Thyroid gland (tissue), 4 donors: ENCODE results near the gene CCDC61. TPM values are rescaled to one million over a fixed set of nuclear protein-coding genes. Genes with fewer than 3 reads are reported as not detected.

ENCODE experiments used
- DNase-seq, 2 donors: peaks; one replicate each; pipeline ENCODE4 v3.0.0-alpha.2; 2019
- H3K27ac ChIP-seq, 3 donors: fragments of 200-600 bp; sonication (generic); 1 replicate in 2 of 3; 2 replicates in 1 of 3; pipeline ENCODE4 v1.5.1; 2016 to 2019; ENCODE audit warnings: mild to moderate bottlenecking in 1 of 3, moderate library complexity in 1 of 3
- H3K27me3 ChIP-seq: fragments of 200-600 bp; sonication (generic); one replicate; pipeline ENCODE4 v1.5.1; 2019
- H3K36me3 ChIP-seq, 2 donors: fragments of 200-600 bp; sonication (generic); one replicate each; pipeline ENCODE4 v1.5.1; 2016 to 2019
- H3K4me1 ChIP-seq, 2 donors: fragments of 200-600 bp; sonication (generic); one replicate each; pipeline ENCODE4 v1.5.1; 2017 to 2019
- H3K4me3 ChIP-seq, 3 donors: fragments of 200-600 bp; sonication (generic); replicated peaks in 1 of 3; 1 replicate in 2 of 3; 2 replicates in 1 of 3; pipeline ENCODE4 v1.5.1; 2016; ENCODE audit warnings: mild to moderate bottlenecking in 1 of 3
- H3K9me3 ChIP-seq: fragments of 200-600 bp; sonication (generic); one replicate; pipeline ENCODE4 v1.5.1; 2017
- CTCF ChIP-seq, 6 experiments: fragments of 200-600 bp in 3 of 6; fragments of 450-650 bp in 3 of 6; sonication (generic) in 3 of 6; IDR thresholded peaks; one replicate each; pipeline ENCODE4 v1.5.1; 2016 to 2019; ENCODE audit warnings: antibody characterized with exemption in 6 of 6, mild to moderate bottlenecking in 2 of 6, inconsistent platforms in 1 of 6, moderate library complexity in 1 of 6
- POLR2A ChIP-seq, 2 donors: fragments of 450-650 bp; IDR thresholded peaks; one replicate each; pipeline ENCODE4 v1.6.1; 2017; ENCODE audit warnings: antibody characterized with exemption in 2 of 2, mild to moderate bottlenecking in 2 of 2, moderate library complexity in 1 of 2
- WGBS, 2 donors: methylation state at CpG; one replicate each; pipeline ENCODE4 v1.1.5; 2017; 5-methylcytosine and 5-hydroxymethylcytosine counted together
- intact Hi-C: fragments of 100-400 bp; cut with DNase I; formaldehyde crosslinking; loops from one replicate; pipeline ENCODE4 v1.15.1; 2023
- total RNA-seq, 4 donors: library from RNA; depleted of rRNA; stranded (reverse); fragments of >200 nt; gene quantifications; one replicate each; pipeline ENCODE4 v1.2.3, GENCODE V29; 2016

Gene CCDC61
- total RNA-seq, 4 donors from 2014 or later = 8.5 to 12.4 (median 9.8) TPM

DNA sequence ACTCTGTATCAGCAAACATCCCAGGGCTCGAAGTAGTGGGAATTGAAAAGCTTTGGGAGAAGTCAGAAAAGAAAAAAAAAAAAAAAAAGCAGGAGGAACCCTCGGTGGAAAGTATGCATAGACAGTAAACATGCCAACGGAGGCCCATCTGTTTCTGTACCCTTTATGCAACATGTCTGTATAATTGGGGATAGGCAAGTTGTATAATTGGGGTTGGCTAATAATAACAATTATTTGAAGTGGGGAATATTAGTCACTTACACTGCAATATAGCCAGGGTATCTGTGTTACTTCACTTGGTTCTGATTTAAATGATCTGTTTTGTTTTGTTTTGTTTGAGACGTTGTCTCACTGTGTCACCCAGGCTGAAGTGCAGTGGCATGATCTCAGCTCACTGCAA is 57.6 kb downstream of the CCDC61 start:
- no peaks in the 10 kb centered on the region for H3K9me3 ChIP-seq
- no peaks in the 10 kb centered on the region for H3K27me3 ChIP-seq
- no peak for DNase-seq
- H3K4me1 ChIP-seq = no peaks in the 10 kb centered on the region
- H3K4me3 ChIP-seq = no peak overlapping the region
- TF ChIP-seq CTCF (IDR thresholded peaks at IDR 0.05) (no peak), POLR2A (IDR thresholded peaks at IDR 0.05) (no peak)
- 57 to 64% methylated on average over 4 of the region's 4 CpGs for WGBS, 2 donors
- intact Hi-C loops = no loop called here
- no peak overlapping the region for H3K27ac ChIP-seq
- no peaks in the 10 kb centered on the region for H3K36me3 ChIP-seq

- 44 to 63% methylated on average over 4 of the region's 4 CpGs for WGBS, 2 donors
- no peak for TF ChIP-seq POLR2A (IDR thresholded peaks at IDR 0.05)
- no peak for TF ChIP-seq CTCF (IDR thresholded peaks at IDR 0.05)
- H3K27me3 ChIP-seq = no peaks in the 10 kb centered on the region
These were observed 61.3 kb downstream of the CCDC61 start for GRCh38 chr19:46056536-46056935.

DNA sequence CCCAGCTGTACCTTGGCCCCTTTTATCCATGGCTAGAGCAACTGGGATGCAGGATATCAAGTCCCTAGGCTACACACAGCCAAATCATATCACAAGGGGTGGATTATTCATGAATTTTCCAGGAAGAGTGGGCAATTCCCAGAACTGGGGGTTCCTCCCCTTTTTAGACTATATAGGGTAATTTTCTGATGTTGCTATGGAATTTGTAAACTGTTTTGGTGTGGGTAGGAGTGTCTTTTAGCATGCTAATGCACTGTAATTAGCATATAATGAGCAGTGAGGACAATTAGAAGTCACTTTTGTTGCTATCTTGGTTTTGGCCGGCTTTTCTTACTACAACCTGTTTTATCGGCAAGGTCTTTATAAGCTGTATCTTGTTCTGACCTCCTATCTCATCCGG is 63.5 kb downstream of the CCDC61 start:
- no peaks in the 10 kb centered on the region for H3K36me3 ChIP-seq
- no peak overlapping the region for H3K27ac ChIP-seq
- H3K4me3 ChIP-seq = no peak overlapping the region
- no peak for DNase-seq
- H3K27me3 ChIP-seq = no peaks in the 10 kb centered on the region
- H3K4me1 ChIP-seq = no peaks in the 10 kb centered on the region
- TF ChIP-seq CTCF (IDR thresholded peaks at IDR 0.05) (no peak), POLR2A (IDR thresholded peaks at IDR 0.05) (no peak)
- intact Hi-C loops = no loop called here
- H3K9me3 ChIP-seq = no peaks in the 10 kb centered on the region
- 93 to 99% methylated on average over 3 of the region's 3 CpGs for WGBS, 2 donors

More at GRCh38 chr19:46056536-46056935, 61.3 kb downstream of the CCDC61 start:
- Histone ChIP-seq H3K4me1 (no peaks in the 10 kb centered on the region), H3K27ac (no peak overlapping the region), H3K9me3 (no peaks in the 10 kb centered on the region), H3K4me3 (no peak overlapping the region), H3K36me3 (no peaks in the 10 kb centered on the region)
- intact Hi-C loops = no loop called here
- no peak for DNase-seq

GRCh38 chr19:46060012-46060411 is 64.7 kb downstream of the CCDC61 start:
- H3K4me1 ChIP-seq = no peaks in the 10 kb centered on the region
- TF ChIP-seq CTCF (IDR thresholded peaks at IDR 0.05) (no peak), POLR2A (IDR thresholded peaks at IDR 0.05) (no peak)
- H3K27ac ChIP-seq = no peak overlapping the region
- H3K4me3 ChIP-seq = no peak overlapping the region
- intact Hi-C loops = no loop called here
- DNase-seq = no peak
- no peaks in the 10 kb centered on the region for H3K36me3 ChIP-seq
- no peaks in the 10 kb centered on the region for H3K27me3 ChIP-seq
- no peaks in the 10 kb centered on the region for H3K9me3 ChIP-seq
- 86 to 92% methylated on average over 2 of the region's 2 CpGs for whole genome bisulfite sequencing, 2 donors

GRCh38 chr19:46063201-46063600 is 67.9 kb downstream of the CCDC61 start:
- Histone ChIP-seq H3K27ac (no peak overlapping the region), H3K9me3 (no peaks in the 10 kb centered on the region), H3K4me3 (no peak overlapping the region), H3K27me3 (no peaks in the 10 kb centered on the region), H3K4me1 (no peaks in the 10 kb centered on the region), H3K36me3 (no peaks in the 10 kb centered on the region)
- no peak for TF ChIP-seq CTCF (IDR thresholded peaks at IDR 0.05)
- TF ChIP-seq POLR2A (IDR thresholded peaks at IDR 0.05) = no peak
- intact Hi-C loops = no loop called here
- no peak for DNase-seq
- 75 to 83% methylated on average over 3 of the region's 3 CpGs for WGBS, 2 donors
